NCI-H2196 treated with DMSO at 0.1 percent for 48 hours (cell line): ENCODE results near the gene PCNX2.

ENCODE experiments used
- DNase-seq: peaks from one replicate; lab custom pipeline; 2025; ENCODE audit not compliant: unreplicated experiment; lab: John Stamatoyannopoulos, UW

The PCNX2 gene

DNA sequence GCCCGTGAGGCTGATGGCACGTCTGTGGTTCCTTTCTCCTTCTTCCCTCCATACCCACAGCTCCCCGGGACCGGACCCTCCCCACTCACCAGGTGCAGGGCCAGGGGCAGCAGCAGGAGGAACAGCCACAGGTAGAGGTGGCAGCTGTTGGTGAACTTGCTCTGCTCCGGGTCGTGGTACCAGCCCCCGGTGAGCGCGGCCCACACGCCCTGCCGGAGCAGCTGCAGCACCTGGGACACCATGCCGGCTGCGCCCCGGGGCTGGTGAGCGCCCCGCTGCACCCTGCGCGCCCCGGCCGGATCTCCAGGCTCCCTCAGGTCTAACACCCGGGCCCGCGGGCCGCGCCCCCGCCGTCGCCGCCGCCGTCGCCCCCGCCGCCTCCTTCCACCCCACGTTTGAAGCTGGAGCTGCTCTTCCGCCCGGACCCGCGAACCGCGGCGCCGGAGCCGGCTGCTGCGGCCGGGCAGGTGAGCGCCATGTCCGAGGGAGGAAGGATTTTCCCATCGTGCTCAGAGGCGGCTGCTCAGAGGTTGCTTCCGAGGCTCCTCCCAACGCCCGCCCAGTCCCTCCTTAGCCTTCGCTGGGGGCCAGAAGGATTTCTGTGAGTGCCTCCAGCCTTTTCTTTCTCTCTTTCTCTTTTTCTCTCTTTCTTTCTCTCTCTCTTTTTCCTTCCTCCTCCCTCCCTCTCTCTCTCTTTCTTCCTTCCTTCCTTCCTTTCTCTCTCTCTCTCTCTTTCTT, at the start of gene PCNX2:
Gene PCNX2 (minus strand): TSS at position 489 of the 738 bp plus-strand sequence. CDS start 247 bp downstream, at position 242.
- DNase-seq, result peak; percentile 44

GRCh38 chr1:233343262-233343661, 47.7 kb upstream of the PCNX2 start:
- no peak for DNase-seq

GRCh38 chr1:233342086-233342485, 46.6 kb upstream of the PCNX2 start:
- DNase-seq, result no peak

DNA sequence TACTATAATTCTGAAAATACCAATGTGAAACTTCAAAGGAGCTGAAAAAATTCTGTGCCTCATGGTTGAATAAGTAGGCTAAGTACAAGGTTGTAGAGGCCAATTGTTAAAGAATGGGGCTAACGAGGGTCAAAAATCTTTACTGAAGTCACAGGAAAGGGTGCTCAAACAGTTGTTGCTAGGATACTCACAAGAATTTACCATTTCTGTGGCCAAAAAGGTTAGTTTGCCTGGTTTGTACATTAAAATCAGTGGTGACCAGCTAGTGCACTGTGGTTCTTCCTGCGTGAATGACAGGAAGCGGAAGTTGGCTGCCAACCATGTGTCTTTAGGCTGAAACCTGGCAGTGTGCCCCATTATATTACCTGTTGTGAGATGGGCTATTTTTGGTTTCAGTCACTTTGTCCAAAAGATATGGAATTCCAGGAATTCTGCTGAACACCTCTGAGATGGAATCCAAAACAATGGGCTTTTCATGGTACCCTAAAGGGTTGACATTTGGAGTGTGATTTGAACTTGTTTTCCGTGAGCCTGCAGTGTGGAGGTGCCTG, 45.5 kb upstream of the PCNX2 start:
- no peak for DNase-seq

GRCh38 chr1:233340031-233340555, 44.6 kb upstream of the PCNX2 start:
- DNase-seq, result no peak

- no peak for DNase-seq
These were observed 42.6 kb upstream of the PCNX2 start for GRCh38 chr1:233338102-233338501.

DNA sequence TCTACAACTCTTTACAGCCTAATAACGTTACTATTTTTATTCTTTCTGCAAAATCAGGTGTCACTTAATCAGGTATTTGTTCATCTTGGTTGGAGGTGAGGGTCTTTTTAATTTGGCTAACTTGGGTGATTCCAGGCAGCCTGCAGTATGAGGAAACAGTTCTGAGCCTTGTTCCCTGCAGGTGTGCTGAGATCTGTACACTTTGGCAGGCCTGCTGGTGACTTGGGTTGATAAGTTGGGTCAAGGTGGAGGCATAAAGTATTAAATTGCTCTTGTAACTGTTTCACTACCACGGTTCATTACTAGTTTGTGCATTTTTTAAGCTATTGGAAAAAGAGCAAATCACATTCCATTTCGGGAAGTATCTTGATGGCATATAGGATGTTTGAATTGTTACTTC, 42.0 kb upstream of the PCNX2 start:
- no peak for DNase-seq

- no peak for DNase-seq
These were observed 41.3 kb upstream of the PCNX2 start for GRCh38 chr1:233336554-233337456.

GRCh38 chr1:233334092-233334491, 38.6 kb upstream of the PCNX2 start:
- no peak for DNase-seq

GRCh38 chr1:233333086-233333485, 37.6 kb upstream of the PCNX2 start:
- no peak for DNase-seq

DNA sequence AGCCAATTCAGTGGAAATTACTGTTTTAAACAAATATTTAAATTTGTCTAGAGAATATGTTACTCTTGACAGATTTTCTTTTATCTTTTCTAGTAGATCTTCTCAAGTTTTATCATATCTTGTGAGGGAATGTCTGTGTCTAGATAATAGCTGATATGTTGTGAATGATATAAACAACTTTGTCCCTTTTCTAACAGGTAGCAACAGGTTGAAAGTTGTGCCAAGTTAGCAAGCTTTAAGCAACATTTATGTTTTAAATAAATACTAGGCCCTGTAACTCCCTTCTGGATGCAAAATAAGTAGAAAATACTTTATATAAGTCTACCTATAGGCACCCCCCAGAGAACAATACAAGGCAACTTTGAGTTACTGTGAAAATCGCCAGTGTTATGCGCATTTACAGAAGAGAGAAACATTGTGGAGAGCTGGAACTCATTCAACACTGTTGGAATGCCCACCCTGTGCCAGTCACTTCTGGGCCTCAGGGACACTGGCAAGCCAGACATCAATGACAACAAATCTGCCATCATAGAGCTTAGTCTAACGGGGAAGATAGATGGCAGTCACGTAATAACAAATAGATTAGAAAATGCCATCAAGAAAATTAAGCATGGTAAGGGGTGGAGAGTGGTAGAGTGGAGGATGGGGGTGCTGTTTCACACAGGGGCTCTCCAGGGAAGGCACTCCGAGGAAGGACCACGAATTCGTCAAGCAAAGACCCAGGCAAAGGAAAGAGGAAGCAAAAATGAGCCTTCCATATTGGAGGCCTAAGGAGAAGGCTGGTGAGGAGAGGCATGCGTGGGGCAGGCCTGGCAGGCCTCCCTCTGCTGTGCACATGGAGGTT, 36.4 kb upstream of the PCNX2 start:
- DNase-seq, result no peak

GRCh38 chr1:233328142-233328921, 32.8 kb upstream of the PCNX2 start:
- DNase-seq, result no peak

DNA sequence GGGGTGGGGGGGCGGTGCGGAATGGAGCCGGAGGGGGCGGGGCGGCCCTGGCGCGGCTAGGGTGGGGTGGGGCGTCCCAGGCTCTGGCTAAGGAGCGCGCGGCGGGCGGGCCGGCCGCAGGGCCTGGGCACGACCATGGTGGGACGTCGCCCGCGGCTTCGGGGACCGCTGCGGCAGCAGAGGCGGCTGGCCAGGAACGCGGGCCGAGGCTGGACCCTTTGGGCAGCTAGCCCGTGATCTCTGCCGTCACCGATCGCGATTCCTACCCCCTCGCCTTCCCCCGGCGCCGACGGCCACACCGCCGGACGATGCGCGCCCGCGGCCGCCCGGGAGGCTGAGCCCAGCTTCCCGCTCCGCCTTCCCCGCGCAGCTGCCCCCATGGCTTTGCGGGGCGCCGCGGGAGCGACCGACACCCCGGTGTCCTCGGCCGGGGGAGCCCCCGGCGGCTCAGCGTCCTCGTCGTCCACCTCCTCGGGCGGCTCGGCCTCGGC, 32.2 kb upstream of the PCNX2 start, which contains the start of gene MAP3K21:
Gene MAP3K21 (plus strand): TSS at position 74 of the 491 bp plus-strand sequence. CDS start 305 bp downstream, at position 379.
- no peak for DNase-seq

GRCh38 chr1:233326811-233327650, 31.5 kb upstream of the PCNX2 start:
- peak; percentile 72 for DNase-seq

DNA sequence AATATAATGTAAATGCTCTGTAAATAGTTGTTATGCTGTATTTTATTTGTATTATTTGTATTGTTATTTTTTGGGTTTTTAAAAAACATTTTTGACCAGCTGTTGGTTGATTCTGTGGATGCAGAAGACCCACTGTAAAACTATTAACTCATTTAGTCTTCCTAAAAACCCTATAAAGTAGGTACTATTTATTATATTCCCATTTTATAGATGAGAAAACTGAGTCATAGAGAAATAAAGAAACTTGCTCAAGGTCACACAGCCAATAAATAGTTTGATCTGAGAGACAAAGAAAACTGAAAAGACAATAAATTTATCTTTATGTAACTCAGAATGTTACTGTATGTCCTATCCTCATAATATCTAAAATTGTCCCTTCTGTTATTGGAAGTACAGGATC, 30.8 kb upstream of the PCNX2 start:
- DNase-seq, result no peak

- no peak for DNase-seq
These were observed 28.2 kb upstream of the PCNX2 start for GRCh38 chr1:233323718-233324117.

DNA sequence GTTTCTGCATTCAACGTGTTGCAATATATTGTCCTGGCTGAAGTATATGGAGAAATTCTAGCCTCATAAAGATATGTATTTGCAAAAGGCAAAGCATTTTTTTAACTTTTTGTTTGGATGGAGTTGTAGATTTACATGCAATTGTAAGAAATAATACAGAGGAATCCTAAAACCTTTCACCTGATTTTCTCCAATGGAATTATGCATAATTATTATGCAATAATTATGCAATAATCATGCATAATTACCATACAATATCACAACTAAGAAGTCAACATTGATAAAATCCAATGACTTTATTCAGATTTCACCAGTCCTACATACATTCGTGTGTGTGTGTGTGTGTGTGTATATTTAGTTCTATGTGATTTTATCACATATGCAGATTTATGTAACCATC, 24.5 kb upstream of the PCNX2 start:
- DNase-seq, result no peak

GRCh38 chr1:233319272-233319671, 23.7 kb upstream of the PCNX2 start:
- no peak for DNase-seq

GRCh38 chr1:233316473-233316872, 20.9 kb upstream of the PCNX2 start:
- DNase-seq, result no peak
